Fibroblast of mammary gland (primary cell): Measurements from ENCODE around the gene BICDL1.

Experiments used
- DNase-seq: peaks from one replicate; pipeline ENCODE4 v3.0.0-alpha.2; 2010; ENCODE audit warnings: low read depth
- H3K4me3 ChIP-seq: 2 replicates; pipeline ENCODE4 v1.5.1; 2011; ENCODE audit warnings: low read depth, mild to moderate bottlenecking, low read length, moderate library complexity; ENCODE audit not compliant: control insufficient read depth
- TF ChIP-seq, protein P1 (sequence below): conservative IDR thresholded peaks from 2 replicates; pipeline ENCODE4 v1.5.1; 2011; ENCODE audit warnings: low read depth, low read length, inconsistent platforms; ENCODE audit not compliant: control insufficient read depth, insufficient read depth

BICDL1 gene

GRCh38 chr12:120077260-120077659, 88.2 kb downstream of the BICDL1 start:
- DNase-seq = no peak
- TF ChIP-seq, protein P1, sequence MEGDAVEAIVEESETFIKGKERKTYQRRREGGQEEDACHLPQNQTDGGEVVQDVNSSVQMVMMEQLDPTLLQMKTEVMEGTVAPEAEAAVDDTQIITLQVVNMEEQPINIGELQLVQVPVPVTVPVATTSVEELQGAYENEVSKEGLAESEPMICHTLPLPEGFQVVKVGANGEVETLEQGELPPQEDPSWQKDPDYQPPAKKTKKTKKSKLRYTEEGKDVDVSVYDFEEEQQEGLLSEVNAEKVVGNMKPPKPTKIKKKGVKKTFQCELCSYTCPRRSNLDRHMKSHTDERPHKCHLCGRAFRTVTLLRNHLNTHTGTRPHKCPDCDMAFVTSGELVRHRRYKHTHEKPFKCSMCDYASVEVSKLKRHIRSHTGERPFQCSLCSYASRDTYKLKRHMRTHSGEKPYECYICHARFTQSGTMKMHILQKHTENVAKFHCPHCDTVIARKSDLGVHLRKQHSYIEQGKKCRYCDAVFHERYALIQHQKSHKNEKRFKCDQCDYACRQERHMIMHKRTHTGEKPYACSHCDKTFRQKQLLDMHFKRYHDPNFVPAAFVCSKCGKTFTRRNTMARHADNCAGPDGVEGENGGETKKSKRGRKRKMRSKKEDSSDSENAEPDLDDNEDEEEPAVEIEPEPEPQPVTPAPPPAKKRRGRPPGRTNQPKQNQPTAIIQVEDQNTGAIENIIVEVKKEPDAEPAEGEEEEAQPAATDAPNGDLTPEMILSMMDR = no peak
- H3K4me3 ChIP-seq = no peak overlapping the region

DNA sequence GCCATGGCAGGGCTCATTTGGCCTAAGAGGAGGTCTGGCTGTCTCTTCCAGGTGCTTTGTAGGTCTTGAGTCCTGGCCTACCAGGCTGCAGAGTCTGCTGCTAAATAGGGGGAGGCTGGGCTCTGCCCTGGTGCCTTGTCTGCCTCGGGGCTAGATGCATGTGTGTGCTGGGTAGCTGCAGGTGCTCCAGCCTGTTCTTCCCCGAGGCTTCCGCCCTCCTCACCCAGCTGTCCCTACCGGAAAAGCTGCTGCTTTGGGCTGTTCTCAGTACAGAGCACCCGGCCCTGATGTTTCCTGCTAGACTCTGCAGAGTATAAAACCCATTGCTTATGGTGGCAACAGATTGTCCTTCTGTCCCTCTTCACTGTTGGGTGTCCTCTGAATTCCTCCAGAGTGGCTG, 89.8 kb downstream of the BICDL1 start:
- TF ChIP-seq, protein P1 = no peak
- DNase-seq = no peak

DNA sequence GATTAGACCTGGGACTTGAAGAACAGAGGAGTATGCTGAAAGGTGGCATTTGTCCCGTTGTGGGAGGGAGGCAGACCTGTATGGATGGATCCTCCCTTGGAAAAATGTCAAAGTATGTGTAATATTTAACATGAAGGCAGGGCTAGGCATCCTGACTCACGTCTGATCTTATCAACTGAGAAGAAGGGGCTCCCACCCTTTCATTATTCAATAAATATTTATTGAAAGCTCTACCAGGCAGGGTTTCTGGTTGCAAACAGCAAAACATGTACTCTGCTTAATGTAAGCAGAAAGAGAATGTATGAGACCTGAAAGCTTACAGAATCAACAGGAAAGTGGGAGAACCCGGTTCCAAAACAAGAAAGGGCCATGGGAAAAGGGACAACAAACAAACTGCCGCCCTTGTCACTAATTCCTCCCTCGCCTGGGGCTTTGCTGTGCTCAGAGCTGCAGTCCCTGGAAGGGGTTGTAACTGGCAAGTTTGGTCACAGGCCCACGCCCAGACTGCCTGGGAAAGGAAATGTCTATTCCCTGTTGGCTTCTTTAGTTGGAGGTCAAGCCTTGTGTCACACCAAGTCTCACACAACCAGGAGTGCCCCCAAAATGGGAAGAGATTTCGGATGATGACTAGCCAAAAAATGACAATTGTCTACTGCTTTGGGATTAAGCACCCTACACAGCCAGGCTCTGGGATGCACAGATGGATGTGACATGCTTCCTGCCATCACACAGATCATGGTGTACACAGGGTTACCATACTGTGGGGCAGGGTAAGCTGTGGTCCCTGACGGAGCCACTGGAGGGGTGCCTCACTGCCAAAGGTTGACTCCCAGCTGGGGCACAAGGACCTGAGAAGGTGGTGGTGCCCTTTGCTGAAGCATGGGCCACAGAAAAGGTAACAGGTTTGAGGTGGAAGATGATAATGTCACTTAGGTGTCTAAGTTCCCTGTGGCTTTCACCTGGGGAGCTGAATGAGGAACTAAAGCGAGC, 90.7 kb downstream of the BICDL1 start:
- H3K4me3 ChIP-seq = no peak overlapping the region
- TF ChIP-seq, protein P1 = no peak
- no peak for DNase-seq

More for the DNA sequence above, 89.8 kb downstream of the BICDL1 start:
- no peak overlapping the region for H3K4me3 ChIP-seq

- H3K4me3 ChIP-seq = no peak overlapping the region
- DNase-seq = no peak
- TF ChIP-seq, protein P1 = no peak
These were observed 92.6 kb downstream of the BICDL1 start for GRCh38 chr12:120081641-120082040.

DNA sequence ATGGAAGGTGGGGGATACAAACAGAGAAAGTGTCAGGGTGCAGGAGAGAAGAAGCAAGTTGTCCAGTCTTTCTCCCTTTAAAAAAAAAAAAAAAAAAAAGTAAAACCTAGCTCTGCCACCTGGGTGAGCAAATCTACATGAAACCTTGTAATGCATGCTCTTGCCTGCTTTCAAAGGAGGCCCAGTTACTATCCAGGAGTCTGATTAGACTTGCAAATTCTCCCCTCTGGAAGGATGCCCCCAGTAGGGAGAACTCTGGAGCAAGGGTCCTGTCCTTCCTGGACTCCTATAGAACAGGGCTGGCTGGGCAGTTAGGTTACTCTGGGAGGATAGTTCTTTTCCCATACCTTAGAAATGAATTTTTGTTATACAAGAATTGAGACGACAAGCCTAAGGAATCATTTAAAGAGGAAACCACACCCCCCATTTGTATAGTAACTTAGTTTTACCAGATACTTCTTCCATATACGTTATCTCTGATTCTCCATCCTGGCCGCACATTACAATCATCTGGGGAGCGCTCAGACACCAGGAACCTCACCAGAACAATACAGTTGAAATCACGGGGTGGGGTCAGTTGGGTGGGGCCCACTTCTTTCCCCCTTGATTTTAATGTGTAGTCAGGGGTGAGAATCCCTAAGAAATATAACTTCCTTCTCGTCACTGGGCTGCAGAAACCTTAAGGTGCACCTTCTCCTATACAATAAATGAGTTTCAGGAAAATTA, 97.0 kb downstream of the BICDL1 start:
- TF ChIP-seq, protein P1 = no peak
- H3K4me3 ChIP-seq = no peak overlapping the region
- DNase-seq = no peak

GRCh38 chr12:120086801-120087621, 98.0 kb downstream of the BICDL1 start:
- DNase-seq = peak; percentile 98
- peak overlapping the region; percentile 47 for H3K4me3 ChIP-seq
- TF ChIP-seq, protein P1 = peak; percentile 84
